IMR-90 (cell line): ENCODE results near the gene SNRPE. TPM values are rescaled to one million over a fixed set of nuclear protein-coding genes. Genes with fewer than 3 reads are reported as not detected.

Experiments
- ATAC-seq: fragments of 200-7000 bp; cut with Tn5 transposase; 2 replicates; pipeline ENCODE4 v1.9.1; 2020; ENCODE audit warnings: low read depth, mild to moderate bottlenecking, moderate library complexity
- BruUV-seq: library from RNA; stranded (reverse); fragments of 400-500 nt; replicated peaks from 2 replicates; lab custom pipeline; 2021; lab: Mats Ljungman, UMichigan
- CTCF ChIA-PET: fragments of 300-600 bp; formaldehyde crosslinking; extraction: SDS; loops from one replicate; lab custom pipeline; 2021; ENCODE audit warnings: antibody characterized with exemption; lab: Yijun Ruan, JAX
- POLR2A ChIA-PET: fragments of 300-600 bp; sonication (Branson Sonifier 250); formaldehyde crosslinking; loops from one replicate; lab custom pipeline; 2022; ENCODE audit warnings: antibody characterized with exemption; ENCODE audit not compliant: unreplicated experiment; lab: Charles Lee
- DNase-seq: peaks from one replicate; pipeline ENCODE4 v3.0.0; 2013
- H2AFZ ChIP-seq: replicated peaks from 2 replicates; pipeline ENCODE3; 2013; ENCODE audit warnings: low read length, mild to moderate bottlenecking; ENCODE audit not compliant: poor library complexity
- H2AK5ac ChIP-seq: 2 replicates; pipeline ENCODE4 v1.6.1; 2013; ENCODE audit warnings: low read depth, low read length, inconsistent platforms
- H2AK9ac ChIP-seq: replicated peaks from 2 replicates; pipeline ENCODE3; 2013; ENCODE audit warnings: mild to moderate bottlenecking, low read depth, low read length, moderate library complexity; ENCODE audit not compliant: poor library complexity
- H2BK120ac ChIP-seq: 2 replicates; pipeline ENCODE4 v1.6.1; 2013; ENCODE audit warnings: low read depth, low read length, inconsistent platforms
- H2BK15ac ChIP-seq: 3 replicates; pipeline ENCODE4 v1.6.1; 2013; ENCODE audit warnings: low read depth, low read length, inconsistent platforms
- H2BK20ac ChIP-seq: 2 replicates; pipeline ENCODE4 v1.6.1; 2013; ENCODE audit warnings: low read depth, mild to moderate bottlenecking, inconsistent platforms, low read length, moderate library complexity
- H2BK5ac ChIP-seq: 2 replicates; pipeline ENCODE4 v1.6.1; 2013; ENCODE audit warnings: mild to moderate bottlenecking, low read depth, low read length, inconsistent platforms; ENCODE audit not compliant: poor library complexity, severe bottlenecking
- H3K14ac ChIP-seq: replicated peaks from 2 replicates; pipeline ENCODE4 v1.6.1; 2013; ENCODE audit warnings: low read depth, low read length, inconsistent platforms
- H3K18ac ChIP-seq: 2 replicates; pipeline ENCODE4 v1.6.1; 2013; ENCODE audit warnings: low read depth, low read length, control low read depth
- H3K23ac ChIP-seq: 2 replicates; pipeline ENCODE4 v1.6.1; 2013; ENCODE audit warnings: low read depth, low read length, inconsistent platforms
- H3K27ac ChIP-seq: 2 replicates; pipeline ENCODE4 v1.5.1; 2013; ENCODE audit warnings: mild to moderate bottlenecking, control low read depth, low read length; ENCODE audit not compliant: insufficient read depth
- H3K27me3 ChIP-seq: 2 replicates; pipeline ENCODE4 v1.6.1; 2013; ENCODE audit warnings: low read length; ENCODE audit not compliant: control insufficient read depth, insufficient read depth
- H3K36me3 ChIP-seq: 2 replicates; pipeline ENCODE4 v1.6.1; 2013; ENCODE audit warnings: low read length, mixed read lengths; ENCODE audit not compliant: control insufficient read depth, insufficient read depth
- H3K4ac ChIP-seq: 2 replicates; pipeline ENCODE4 v1.6.1; 2013; ENCODE audit warnings: low read depth, low read length, inconsistent platforms
- H3K4me1 ChIP-seq: 2 replicates; pipeline ENCODE4 v1.6.1; 2013; ENCODE audit warnings: low read length, mixed read lengths; ENCODE audit not compliant: control insufficient read depth, insufficient read depth
- H3K4me2 ChIP-seq: 2 replicates; pipeline ENCODE4 v1.6.1; 2013; ENCODE audit warnings: low read depth, mild to moderate bottlenecking, control low read depth, low read length, moderate library complexity
- H3K4me3 ChIP-seq: 2 replicates; pipeline ENCODE4 v1.5.1; 2013; ENCODE audit warnings: low read depth, mild to moderate bottlenecking, control low read depth, low read length, moderate library complexity; ENCODE audit not compliant: insufficient read depth
- H3K56ac ChIP-seq: 2 replicates; pipeline ENCODE4 v1.6.1; 2013; ENCODE audit warnings: low read length, inconsistent platforms; ENCODE audit not compliant: insufficient read depth; ENCODE audit errors: extremely low read depth
- H3K79me1 ChIP-seq, 2 experiments: 2 replicates each; pipeline ENCODE4 v1.6.1; 2013; ENCODE audit warnings: low read length in 2 of 2, inconsistent platforms in 1 of 2, low read depth in 1 of 2
- H3K9ac ChIP-seq: 2 replicates; pipeline ENCODE4 v1.6.1; 2013; ENCODE audit warnings: low read depth, low read length, control low read depth
- H3K9me1 ChIP-seq: 2 replicates; pipeline ENCODE4 v1.6.1; 2013; ENCODE audit warnings: low read length, inconsistent platforms; ENCODE audit not compliant: insufficient read depth
- H3K9me3 ChIP-seq: 2 replicates; pipeline ENCODE4 v1.6.1; 2013; ENCODE audit warnings: low read length; ENCODE audit not compliant: control insufficient read depth, insufficient read depth
- H4K20me1 ChIP-seq: 2 replicates; pipeline ENCODE4 v1.6.1; 2013; ENCODE audit warnings: low read length, inconsistent platforms; ENCODE audit not compliant: insufficient read depth
- H4K5ac ChIP-seq: 2 replicates; pipeline ENCODE4 v1.6.1; 2013; ENCODE audit warnings: mild to moderate bottlenecking, low read depth, low read length, control low read depth
- H4K8ac ChIP-seq, 2 experiments: 2 replicates each; pipeline ENCODE4 v1.6.1; 2013; ENCODE audit warnings: low read depth in 2 of 2, low read length in 2 of 2, control low read depth in 1 of 2, inconsistent platforms in 1 of 2
- H4K91ac ChIP-seq: 2 replicates; pipeline ENCODE4 v1.6.1; 2013; ENCODE audit warnings: low read depth, low read length, inconsistent platforms; ENCODE audit not compliant: insufficient read depth
- CTCF ChIP-seq: conservative IDR thresholded peaks from 2 replicates; pipeline ENCODE4 v1.5.1; 2012; ENCODE audit warnings: mild to moderate bottlenecking, low read depth, low read length, improper control_type of control experiment
- WGBS, 2 experiments: methylation state at CpG; one replicate each; pipeline versions ENCODE4 v1.1.5 to v1.1.7; 2013; ENCODE audit warnings: missing lambda C conversion rate in 2 of 2; ENCODE audit not compliant: insufficient read length in 1 of 2; ENCODE audit errors: extremely low coverage in 2 of 2; 5-methylcytosine and 5-hydroxymethylcytosine counted together
- dilution Hi-C: fragments of 300-500 bp; cut with HindIII; formaldehyde crosslinking; loops from one replicate; pipeline ENCODE4 v1.14.3; 2018; ENCODE audit warnings: low sequenced_read_pairs; ENCODE audit not compliant: unreplicated experiment
- in situ Hi-C: fragments of 300-500 bp; cut with MboI; formaldehyde crosslinking; loops from 3 replicates; pipeline ENCODE4 v1.14.3; 2019; ENCODE audit warnings: low sequenced_read_pairs, inconsistent platforms, mixed read lengths
- intact Hi-C: fragments of 100-400 bp; cut with micrococcal nuclease; formaldehyde crosslinking; loops from 2 replicates; pipeline ENCODE4 v1.10.0; 2022
- polyA plus RNA-seq, 3 experiments: library from polyadenylated mRNA; depleted of rRNA; stranded (reverse); fragments of >200 nt; gene quantifications; 2 replicates each; pipeline ENCODE4 v1.2.3, GENCODE V29; 2012; ENCODE audit warnings: low replicate concordance in 1 of 3
- total RNA-seq: library from RNA; depleted of rRNA; stranded (reverse); fragments of >200 nt; gene quantifications from 2 replicates; pipeline ENCODE4 v1.2.3, GENCODE V29; 2012

The SNRPE gene
- total and polyA plus RNA-seq, 2 of the 4 experiments (the other 2 are of a cell fraction) = 43.6 to 219 TPM

DNA sequence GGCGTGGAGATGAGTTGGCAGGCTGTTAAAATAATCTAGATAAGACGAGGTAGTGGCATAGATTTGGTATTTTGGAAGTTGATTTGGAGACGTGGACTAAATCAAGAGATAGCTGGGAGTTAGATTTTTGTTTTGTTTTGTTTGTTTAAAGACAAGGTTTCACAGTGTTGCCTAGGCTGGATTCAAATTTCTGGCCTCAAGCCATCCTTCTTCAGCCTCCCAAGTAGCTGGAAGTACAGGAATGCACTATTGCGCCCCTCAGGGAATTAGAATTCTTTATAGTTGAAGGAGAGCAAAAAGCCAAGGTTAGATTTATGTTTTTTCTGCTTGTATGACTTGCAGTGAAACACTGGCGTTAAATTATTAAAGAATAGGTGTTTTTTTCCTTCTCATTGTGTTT, 22.3 kb upstream of the SNRPE start:
- H2BK5ac ChIP-seq = peak overlapping the region; percentile 58
- peaks cover 2% of the 10 kb centered on the region for H3K4me1 ChIP-seq
- no peak overlapping the region for H3K18ac ChIP-seq
- H3K9me3 ChIP-seq = no peaks in the 10 kb centered on the region
- no peak overlapping the region for H4K91ac ChIP-seq
- peak; percentile 76 for DNase-seq
- peaks cover 21 to 25% of the 10 kb centered on the region in 2 experiments for H3K79me1 ChIP-seq
- H3K9me1 ChIP-seq = no peaks in the 10 kb centered on the region
- ChIA-PET POLR2A (interaction anchor here (0.6 kb wide), 1 partner anchor 87 kb away, joined by 7 read pairs; no protein-coding TSS in a partner anchor), CTCF (no interaction called here)
- dilution Hi-C loops (no loop called here), in situ Hi-C loops (no loop called here), intact Hi-C loops (no loop called here)
- H2BK120ac ChIP-seq = no peak overlapping the region
- no peak overlapping the region for H2BK15ac ChIP-seq
- H2AK5ac ChIP-seq = no peak overlapping the region
- BruUV-seq = no TSS peak
- H3K56ac ChIP-seq = no peak overlapping the region
- no peak overlapping the region for H2AK9ac ChIP-seq
- 100% methylated on average over 1 of the region's 5 CpGs; no CpG with 5 or more reads in 1 of the 2 experiments for WGBS, 2 experiments
- TF ChIP-seq CTCF = no peak
- ATAC-seq = peak; percentile 94
- H3K36me3 ChIP-seq = peaks cover 49% of the 10 kb centered on the region
- no peak overlapping the region for H3K9ac ChIP-seq
- H3K14ac ChIP-seq = no peak overlapping the region
- no peak overlapping the region for H3K4me3 ChIP-seq
- no peak overlapping the region for H2BK20ac ChIP-seq
- H2AFZ ChIP-seq = no peak overlapping the region
- peaks cover 4% of the 10 kb centered on the region for H4K20me1 ChIP-seq
- H3K23ac ChIP-seq = no peak overlapping the region
- no peak overlapping the region for H4K5ac ChIP-seq
- peak overlapping the region; percentile 74; the same call in 1 of the 2 replicates for H3K4me2 ChIP-seq
- H3K27ac ChIP-seq = peak overlapping the region; percentile 32; the same call in 1 of the 2 replicates
- H3K27me3 ChIP-seq = no peaks in the 10 kb centered on the region
- no peak overlapping the region for H4K8ac ChIP-seq
- H3K4ac ChIP-seq = no peak overlapping the region
